ENCODE measurements around the gene XXYLT1.

The XXYLT1 gene

DNA sequence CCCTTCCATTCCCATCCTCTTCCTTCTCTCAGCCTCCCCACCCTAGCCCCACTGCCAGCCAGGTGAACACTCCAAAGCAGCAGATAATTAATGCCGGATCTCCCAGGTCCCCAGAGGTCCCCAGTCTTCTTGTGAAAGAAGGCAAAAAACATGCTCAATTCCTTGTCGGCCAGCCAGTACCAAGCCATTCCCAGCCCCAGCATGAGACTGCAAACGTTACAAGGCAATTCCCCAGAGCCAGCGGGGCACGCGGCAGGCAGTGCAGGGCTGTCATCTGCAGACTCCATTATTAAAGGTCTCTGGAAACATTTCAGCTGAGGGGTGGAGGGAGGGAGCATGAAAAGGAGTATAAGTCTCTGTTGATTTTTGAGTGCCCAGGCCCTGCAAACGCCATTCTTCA is 117.8 kb downstream of the XXYLT1 start:
- peak in 15 of 51 donors; percentile 6 to 37 (median 16) for DNase-seq

DNA sequence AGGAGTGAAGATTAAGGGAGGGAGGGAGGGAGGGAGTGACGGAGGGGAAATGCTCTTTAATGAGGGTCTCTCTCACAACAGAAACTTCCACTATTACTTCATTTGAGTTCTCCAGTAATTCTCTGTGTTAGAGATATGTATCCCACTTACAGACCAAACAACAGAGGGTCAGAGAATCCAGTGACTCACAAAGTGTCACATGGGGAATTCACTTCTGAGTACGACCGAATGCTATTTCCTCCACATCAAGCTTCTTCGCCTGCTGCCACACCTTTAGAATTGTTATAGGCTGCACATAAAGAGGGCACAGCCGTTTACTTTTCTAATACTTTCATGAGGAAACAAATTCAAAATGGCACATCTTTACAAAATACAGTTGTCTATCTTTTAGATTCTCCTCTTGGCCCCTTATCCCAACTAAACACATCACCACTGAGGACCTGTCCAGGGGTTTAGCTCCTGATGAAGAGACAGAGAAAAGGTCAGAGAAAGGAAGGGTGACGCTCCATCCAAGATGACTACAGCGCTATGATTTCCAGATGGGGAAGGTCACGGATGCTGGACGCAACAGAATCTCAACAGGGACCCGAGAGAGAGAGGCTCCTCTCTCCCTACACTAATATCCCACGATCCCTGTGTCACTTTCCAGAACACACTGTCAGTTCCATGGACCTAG is 119.0 kb downstream of the XXYLT1 start:
- DNase-seq, result no peak

DNA sequence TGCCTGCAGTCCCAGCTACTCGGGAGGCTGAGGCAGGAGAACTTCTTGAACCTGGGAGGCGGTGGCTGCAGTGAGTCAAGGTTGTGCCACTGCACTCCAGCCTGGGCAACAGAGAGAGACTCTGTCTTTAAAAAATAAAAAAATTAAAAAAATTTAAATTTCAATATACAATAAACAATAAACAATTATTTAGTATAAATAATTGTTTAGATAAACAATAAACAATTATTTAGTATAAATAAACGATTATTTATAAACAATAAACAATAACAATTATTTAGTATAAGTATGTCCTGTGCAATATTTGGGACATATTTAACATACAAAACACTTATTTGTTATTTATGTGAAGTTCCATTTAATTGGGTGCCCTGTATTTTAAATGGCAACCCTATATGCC is 119.6 kb downstream of the XXYLT1 start:
- DNase-seq, result no peak

DNA sequence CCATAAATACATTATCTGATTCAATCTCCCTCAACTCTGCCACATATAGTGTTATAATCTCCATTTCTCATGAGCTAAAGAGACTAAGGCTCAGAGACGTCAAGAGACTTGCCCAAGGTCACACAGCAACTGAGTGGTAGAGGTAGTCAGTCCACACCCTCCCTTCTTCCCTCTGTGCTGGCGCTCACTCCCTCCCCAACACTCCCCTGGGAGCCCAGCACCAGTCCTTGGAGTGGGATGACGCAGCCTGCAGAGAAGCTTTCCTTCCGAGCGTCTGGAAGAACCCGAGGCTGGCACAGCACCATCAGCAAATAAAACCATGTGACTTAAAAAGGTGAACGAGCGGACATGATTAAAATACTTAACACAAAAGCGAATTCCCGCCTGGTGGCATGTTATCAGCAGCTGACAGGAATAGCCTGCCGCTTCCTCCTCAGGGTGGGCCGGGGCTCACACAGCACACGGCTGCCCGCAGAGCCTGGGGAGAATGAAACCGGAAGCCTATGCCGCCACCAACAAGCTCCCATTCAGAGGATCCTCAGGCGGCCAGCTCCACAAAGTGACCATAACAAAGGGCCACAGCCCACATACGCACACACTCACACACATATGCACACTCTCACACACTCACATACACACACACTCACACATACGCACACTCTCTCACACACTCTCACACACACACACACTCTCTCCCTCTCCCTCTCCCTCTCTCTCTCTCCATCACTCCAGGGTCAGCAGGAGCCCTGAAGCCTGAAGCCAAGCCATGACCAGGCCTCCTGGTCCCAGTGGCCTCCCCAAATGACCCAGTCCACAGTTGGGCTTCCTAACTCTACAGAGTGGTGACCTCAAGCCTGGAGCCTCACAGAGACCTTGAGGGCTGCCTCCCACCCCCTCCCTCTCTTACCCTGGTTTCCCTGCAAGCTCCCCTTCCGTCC is 120.5 kb downstream of the XXYLT1 start:
- peak in 26 of 51 donors; percentile 16 to 66 (median 36) for DNase-seq

DNA sequence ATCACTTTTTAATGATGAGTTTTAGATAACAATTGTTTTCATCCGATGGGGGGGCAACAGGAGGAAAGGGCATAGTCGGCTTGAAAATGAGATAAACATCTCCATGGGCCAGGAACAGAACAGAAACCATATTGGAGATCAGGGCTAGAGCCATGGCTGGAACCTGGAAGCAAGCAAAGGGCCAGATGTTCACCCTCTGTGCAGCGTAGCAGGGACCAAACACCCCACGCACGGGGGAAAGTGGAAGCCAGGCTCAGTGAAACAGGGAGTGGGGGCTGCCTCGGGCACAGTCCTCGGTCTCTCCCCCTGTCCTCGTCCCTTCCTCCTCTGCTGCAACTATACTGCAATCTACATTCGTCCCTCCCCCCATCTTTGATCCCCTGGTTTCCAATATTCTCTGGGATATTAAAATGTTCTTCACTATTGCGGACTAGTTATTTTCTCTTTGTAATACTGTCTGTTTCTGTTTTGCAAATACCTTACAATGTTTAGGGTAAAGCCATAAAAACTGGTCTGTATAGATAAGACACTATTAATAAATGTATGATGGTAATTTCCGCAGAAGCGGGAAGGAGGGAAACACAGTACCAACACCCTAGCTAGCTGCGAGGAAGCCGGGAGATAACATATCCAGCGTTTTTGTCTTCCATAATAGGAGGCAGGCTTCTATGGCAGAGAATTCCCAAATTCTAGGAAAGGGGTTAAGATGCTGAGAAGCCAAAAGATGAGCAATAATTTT is 121.5 kb downstream of the XXYLT1 start:
- DNase-seq, result no peak

DNA sequence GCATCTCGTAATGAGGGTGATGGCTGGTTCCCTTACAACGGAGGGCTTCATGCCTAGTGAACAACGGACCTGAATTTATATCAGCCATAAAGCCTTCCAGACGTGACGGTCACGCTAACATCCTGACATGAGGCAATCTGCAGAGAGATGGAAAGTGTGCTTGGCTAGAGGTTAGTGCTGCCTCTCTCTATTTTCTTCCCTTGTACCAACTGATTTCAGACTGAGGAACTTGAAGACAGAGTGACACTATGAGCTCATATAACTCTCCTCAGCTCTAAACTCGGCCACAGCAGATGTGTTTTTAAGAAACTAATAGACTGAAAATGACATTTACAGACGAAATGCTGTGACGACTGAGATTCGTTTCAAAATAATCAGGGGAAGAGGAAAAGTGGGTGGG is 122.4 kb downstream of the XXYLT1 start:
- no peak for DNase-seq

DNA sequence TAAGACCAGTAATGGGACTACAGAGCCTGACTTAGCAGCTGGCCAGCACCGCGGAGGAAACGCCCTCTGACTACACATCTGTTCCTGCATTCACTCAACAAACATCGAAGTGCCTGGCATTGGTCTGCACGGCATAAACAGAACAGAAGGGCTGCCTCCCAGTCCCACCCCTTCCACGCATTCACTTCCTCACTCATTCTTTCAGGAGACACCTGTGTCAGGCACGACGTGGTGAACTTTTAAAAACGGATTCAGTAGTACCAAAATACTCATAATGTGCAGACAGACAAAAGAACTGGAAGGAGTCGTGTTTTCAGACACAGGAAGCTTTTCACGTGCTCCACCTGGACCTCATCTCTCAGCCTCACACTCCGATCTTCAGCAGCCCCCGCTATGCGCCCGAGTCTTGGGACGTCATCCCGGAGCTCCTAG is 123.3 kb downstream of the XXYLT1 start:
- DNase-seq, result no peak

DNA sequence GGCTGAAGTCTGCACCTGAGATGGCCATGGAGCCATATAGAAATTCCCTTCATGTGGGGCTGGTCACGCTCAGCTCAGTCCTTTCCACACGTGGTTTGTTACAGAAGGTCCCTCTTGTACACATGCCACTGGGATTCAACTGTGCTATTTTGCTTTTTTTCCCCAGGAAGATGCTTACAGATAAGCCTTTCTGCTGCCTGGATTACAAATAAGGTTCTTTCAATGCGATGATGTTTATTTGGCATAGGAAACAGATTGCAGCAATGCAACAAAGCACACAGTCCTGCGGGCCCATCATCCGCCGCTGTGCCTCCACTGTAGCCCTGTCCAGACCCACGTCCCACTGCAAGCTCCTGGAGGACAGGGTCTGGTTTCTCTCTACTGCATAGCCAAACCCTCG is 124.8 kb downstream of the XXYLT1 start:
- no peak for DNase-seq

DNA sequence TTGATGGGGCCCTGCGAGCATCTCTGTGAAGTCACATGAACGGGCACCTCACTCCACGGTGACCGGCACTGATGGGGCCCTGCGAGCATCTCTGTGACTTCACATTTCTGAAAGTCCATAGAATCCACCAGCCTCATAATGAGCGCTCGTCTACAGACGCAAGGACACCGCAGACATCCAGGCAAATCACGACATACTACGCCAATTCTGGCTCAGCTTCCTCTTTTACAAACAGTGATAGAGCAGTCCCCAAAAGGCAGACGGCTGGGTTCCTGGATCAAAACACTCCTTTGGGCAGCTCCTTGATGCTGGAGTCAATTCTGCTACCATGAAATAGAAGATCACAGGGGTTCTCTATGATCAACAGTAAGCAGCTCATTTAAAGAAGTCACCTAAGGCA is 125.4 kb downstream of the XXYLT1 start:
- no peak for DNase-seq

DNA sequence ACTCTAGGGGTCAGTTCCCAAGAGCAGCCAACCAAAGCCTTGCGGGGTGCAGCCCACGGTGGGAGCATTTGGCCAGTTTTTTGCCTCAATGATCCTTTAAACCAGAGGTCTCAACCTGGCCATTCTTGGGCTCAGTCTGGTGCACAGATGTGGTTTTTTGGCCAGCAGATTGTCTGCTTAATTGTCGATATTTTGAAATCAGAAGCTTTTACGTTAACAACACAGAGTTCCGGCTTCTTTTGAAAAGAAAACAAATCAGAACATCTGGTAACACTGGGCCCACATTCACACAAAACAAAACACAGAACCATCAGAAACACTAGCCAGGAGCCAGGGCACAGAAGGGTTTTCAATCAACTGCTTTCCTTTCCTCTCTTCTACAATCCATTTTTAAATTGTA is 127.7 kb downstream of the XXYLT1 start:
- no peak for DNase-seq

DNA sequence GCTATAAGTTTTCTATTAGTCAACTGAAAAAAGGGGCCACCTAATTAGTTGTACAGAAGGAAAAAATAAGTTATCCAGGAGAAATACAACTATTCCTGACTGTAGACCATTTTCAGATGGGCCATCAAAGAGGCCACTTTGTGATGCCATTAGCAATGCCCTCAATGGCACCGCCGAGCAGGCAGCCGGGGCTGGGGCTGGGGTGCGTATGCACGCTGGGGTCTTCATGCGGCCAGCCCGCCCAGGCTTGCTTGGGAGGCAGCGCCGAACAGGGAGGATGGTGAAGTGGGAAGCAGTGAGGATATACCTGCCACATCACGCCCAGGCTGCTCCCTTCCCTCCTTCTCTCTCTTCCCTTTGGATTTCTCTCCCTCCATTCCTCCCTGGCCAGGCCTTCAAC is 128.4 kb downstream of the XXYLT1 start:
- no peak for DNase-seq

DNA sequence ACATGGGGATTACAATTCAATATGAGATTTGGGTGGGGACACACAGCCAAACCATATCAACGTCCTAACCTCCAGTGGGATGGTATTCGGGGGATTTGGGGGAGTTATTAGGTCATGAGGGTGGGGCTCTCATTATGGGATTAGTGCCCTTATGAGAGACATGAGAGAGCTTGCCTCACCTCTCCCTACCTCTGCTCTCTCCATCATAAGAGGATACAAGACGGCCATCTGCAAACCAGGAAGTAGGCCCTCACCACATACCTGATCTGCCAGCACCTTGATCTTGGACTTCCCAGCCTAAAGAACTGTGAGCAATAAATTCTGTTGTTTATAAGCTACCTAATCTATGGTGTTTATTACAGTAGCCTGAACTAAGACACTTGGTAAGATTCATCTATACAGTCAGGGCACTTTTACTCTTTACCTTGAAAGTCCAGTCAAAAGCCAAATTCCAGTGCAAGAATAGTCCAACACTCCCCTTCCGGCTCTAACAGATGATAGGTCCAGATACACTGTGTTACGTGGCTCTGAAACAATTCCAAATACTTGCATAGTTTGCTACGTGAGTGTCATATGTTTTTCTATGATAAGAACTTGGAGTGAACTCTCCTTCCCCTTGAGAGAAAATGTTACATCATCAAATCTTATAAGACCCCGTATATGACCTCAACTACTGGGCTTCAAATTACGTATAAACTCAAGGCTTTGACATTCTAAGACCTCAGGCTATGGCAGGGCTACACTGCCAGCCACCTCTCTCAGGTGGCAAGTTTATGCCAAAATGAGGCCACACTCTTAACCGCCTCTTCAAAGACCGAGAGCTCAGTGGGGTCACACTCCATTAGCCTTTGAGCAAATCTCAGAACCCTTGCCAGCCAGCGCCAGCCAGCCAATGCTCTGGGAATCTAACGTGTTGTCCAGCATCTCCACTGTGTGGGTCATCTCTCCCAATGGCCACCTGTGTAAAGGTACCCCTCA is 129.9 kb downstream of the XXYLT1 start:
- no peak for DNase-seq

DNA sequence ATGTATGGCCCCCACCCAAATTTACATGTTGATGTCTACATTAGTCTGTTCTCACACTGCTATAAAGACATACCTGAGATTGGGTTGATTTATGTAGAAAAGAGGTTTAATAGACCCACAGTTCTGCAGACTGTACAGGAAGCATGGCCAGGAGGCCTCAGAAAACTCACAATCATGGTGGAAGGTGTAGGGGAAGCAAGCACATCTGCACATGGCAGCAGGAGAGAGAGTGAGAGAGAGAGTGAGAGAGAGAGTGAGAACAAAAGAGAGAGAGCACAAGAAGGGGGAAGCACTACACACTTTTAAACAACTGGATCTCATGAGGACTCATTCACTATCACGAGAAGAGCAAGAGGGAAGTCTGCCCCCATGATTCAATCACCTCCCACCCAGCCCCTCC is 130.5 kb downstream of the XXYLT1 start:
- DNase-seq, result no peak

DNA sequence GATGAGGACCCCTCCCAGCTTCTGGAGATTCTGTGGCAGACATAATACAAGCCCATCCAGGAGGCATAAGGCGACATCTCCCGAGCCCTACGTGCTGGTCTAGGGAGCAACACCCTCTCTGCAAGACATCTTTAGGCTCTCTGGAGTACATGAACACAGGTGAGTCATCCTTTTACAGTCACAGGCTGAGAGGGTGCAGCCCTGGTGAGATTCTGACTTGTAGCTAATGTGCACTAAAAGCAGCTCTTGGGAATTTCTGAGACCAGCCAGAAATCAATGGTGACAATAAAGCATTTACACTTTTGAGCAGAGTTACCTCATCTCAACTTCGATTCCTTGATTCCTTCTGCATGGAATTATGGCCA is 131.1 kb downstream of the XXYLT1 start:
- DNase-seq, result no peak

DNA sequence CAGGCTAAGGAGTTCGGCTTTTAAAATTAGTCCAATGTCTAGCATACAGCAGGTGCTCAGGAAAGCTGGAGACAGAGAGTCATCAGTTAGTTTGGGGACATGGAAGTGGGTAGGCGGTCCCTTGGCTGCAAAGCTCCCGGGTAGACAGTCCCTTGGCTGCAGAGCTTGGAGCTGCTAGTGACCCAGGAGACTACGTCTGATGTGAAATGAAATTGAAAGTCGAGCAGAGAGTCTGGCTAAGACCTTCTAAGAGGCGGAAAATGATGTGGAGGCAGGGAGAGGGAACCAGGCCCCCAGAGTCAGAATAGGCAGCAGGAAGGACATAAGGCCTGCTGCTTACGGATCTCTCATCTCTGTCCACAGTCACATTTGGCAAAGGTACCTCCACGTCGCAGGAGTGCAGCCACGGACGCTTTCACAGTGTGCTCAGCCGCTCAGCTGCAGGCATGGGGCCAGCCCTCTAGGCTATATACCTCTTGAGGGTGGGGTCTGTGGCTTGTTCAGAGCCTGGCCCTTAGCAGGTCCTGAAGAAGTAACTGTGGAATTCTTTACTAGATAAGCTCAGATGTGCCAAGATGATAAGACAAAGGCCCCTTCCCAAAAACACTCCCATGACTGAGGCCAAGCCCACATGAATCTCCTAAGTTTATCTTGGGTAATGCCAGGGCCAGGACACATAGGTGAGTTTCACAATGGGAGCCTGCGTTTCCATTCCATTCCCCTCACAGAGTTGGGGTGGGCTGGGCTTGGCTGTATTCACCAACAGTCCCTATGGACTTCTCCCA is 131.7 kb downstream of the XXYLT1 start:
- no peak for DNase-seq

DNA sequence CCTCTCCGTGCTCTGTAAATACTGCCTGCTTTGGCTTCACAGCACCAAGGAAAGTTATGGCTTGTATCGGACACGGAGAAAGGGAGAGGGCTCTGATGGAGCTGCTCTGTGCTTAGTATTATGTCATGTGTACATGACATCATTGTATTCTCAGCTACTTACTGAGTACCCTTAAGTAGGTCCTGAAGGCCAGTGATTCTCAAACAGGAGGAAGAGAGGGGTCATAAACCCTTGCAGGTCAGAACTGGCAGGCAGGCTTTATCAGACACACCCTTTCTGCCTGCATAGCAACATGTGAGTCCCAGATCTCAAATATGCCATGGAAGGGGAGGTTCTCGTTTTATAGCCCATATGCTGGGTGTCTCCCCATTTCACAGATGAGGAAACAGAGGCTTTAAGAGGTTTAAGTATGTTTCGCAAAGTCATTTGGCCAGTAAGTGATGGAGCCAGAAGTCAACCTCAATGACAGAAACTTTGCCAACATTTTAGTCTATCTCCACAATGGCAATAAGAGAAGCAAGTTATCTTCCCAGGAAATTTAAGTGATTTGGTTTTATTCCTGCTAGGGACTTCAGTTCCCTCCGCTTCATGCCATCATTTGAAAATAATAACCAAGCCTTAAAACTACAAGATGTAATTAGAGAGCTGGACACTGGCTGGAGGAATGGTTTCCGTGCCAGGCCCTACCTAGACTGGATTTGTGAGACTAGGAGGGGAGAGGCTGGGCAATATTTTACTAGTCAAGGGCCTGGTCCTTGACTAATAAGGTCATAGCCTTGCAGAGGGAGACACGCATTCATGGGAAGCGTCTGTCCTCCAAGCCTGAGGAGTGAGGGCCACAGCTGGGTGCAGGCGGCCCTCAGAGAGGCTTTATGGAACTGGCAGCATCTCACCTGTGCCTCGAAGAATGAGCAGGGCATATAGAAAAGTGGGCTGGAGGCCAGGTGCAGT is 133.0 kb downstream of the XXYLT1 start:
- no peak for DNase-seq

DNA sequence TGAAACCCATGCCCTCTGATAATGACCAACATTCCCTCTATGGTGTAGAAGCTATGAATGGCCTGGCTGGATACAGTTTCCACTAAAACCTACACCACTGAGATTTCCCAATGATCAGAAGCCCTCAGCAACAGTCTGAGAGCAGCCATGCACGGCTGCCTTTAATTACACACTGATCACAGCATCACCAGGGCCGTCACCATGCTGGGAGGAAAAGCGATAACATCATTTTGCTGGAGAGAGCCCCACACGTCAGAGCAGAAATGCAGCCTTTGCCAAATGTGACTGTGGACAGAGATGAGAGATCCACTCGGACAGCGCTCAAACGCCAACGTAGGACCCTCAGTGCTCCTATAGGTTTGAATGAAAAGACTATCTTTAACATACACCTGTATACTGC is 135.0 kb downstream of the XXYLT1 start:
- no peak for DNase-seq

DNA sequence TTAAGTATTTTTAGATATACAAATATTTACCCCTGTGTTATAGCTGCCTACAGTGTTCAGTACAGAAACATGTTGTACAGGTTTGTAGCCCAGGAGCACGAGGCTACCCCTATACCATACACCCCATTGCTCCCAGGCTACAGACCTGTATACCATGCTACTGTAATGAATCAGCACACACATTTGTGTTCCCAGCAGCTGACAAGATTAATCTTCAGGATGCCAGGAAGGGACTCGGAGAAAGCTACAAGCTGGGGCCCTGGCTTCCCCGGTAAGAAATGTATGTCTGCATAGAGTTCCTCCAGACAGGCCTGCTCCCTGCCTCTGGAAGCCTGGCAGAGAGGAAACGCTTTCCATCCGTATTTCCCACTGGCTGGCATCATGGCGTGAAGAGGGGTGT is 136.5 kb downstream of the XXYLT1 start:
- no peak for DNase-seq

DNA sequence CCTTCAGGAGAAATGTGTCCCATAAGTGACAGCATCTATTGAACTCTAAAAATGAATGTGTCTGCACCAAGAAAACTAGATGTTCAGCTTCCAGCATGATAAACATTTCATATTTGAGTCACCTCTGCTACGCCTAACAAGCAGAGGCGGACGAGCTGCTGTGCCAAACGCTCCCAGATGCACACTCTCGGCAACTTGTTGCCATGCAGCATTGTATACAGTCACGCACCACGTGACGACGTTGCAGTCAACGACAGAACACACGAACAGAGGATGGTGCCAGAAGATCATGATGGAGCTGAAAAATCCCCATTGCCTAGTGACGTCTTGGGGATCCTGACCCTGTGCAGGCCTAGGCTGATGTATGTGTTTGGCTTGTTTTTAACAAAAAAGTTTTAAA is 137.5 kb downstream of the XXYLT1 start:
- peak in 22 of 51 donors; percentile 4 to 65 (median 26) for DNase-seq
